K562 (cell line): ENCODE data around the gene COQ3. TPM values are rescaled to one million over a fixed set of nuclear protein-coding genes. Genes with fewer than 3 reads are reported as not detected.

Experiments
- ATAC-seq: fragments of 200-7000 bp; cut with Tn5 transposase; 3 replicates; pipeline ENCODE4 v1.9.1; 2020; ENCODE audit warnings: moderate library complexity
- BruUV-seq: library from RNA; stranded (reverse); fragments of 400-500 nt; replicated peaks from 2 replicates; lab custom pipeline; 2021; lab: Mats Ljungman, UMichigan
- CTCF ChIA-PET: fragments of 300-600 bp; formaldehyde crosslinking; extraction: SDS; loops from one replicate; lab custom pipeline; 2021; ENCODE audit warnings: low intra/inter-chr PET ratio; lab: Yijun Ruan, JAX
- POLR2A ChIA-PET: fragments of 300-600, 350-650 bp; sonication (Branson Sonifier 250); formaldehyde crosslinking; extraction: SDS; loops from one replicate; lab custom pipeline; 2021; ENCODE audit warnings: antibody characterized with exemption, inconsistent platforms; lab: Yijun Ruan, JAX
- DNase-seq, 4 experiments: peaks; one replicate each; pipeline versions ENCODE4 v3.0.0 to v3.0.0-alpha.2; 2011 to 2018; ENCODE audit warnings: low spot score in 3 of 4, mixed read lengths in 3 of 4; ENCODE audit errors: extremely low read depth in 1 of 4
- FAIRE-seq: peaks from 2 replicates; lab custom pipeline; 2011; peaks lifted over from hg19 to GRCh38; lab: Jason Lieb, UNC
- H2AFZ ChIP-seq: 2 replicates; pipeline ENCODE4 v1.6.0; 2011; ENCODE audit warnings: low read depth, low read length, control low read depth, inconsistent platforms
- H3K27ac ChIP-seq: fragments of 200-600 bp; 3 replicates; pipeline ENCODE4 v1.8.0; 2011; ENCODE audit warnings: low read depth, mild to moderate bottlenecking, control low read depth, inconsistent platforms, low read length, moderate library complexity, mixed read lengths; ENCODE audit errors: extremely low read depth
- H3K27me3 ChIP-seq, 2 experiments: fragments of 300-600 bp in 1 of 2; 2 replicates in 1 of 2; 3 replicates in 1 of 2; pipeline versions ENCODE4 v1.6.0 to v1.8.0; 2011; ENCODE audit warnings: inconsistent platforms in 2 of 2, low read length in 2 of 2, mild to moderate bottlenecking in 1 of 2, mixed read lengths in 1 of 2, moderate library complexity in 1 of 2; ENCODE audit not compliant: control insufficient read depth in 2 of 2, insufficient read depth in 2 of 2
- H3K36me3 ChIP-seq: fragments of 300-600 bp; 3 replicates; pipeline ENCODE4 v1.8.0; 2011; ENCODE audit warnings: mild to moderate bottlenecking, low read length, inconsistent platforms; ENCODE audit not compliant: control insufficient read depth, insufficient read depth
- H3K4me1 ChIP-seq, 2 experiments: fragments of 200-600 bp in 1 of 2; replicated peaks in 1 of 2; 2 replicates in 1 of 2; 3 replicates in 1 of 2; pipeline versions ENCODE4 v1.5.1 to v1.8.0; 2011; ENCODE audit warnings: inconsistent platforms in 2 of 2, low read length in 2 of 2, mild to moderate bottlenecking in 1 of 2, mixed read lengths in 1 of 2, moderate library complexity in 1 of 2; ENCODE audit not compliant: control insufficient read depth in 2 of 2, insufficient read depth in 2 of 2
- H3K4me2 ChIP-seq: 2 replicates; pipeline ENCODE4 v1.6.1; 2011; ENCODE audit warnings: low read length, control low read depth, inconsistent platforms, mixed read lengths; ENCODE audit not compliant: insufficient read depth
- H3K4me3 ChIP-seq: fragments of 200-600 bp; sonication (generic), shearing (Covaris generic); 2 replicates; pipeline ENCODE4 v1.5.1; 2016; ENCODE audit warnings: control low read depth, inconsistent platforms
- H3K79me2 ChIP-seq: fragments of 200-600 bp; 3 replicates; pipeline ENCODE4 v1.8.0; 2011; ENCODE audit warnings: low read length, inconsistent platforms; ENCODE audit not compliant: control insufficient read depth, insufficient read depth
- H3K9ac ChIP-seq, 2 experiments: 2 replicates each; pipeline versions ENCODE4 v1.6.0 to v1.6.1; 2011; ENCODE audit warnings: low read depth in 2 of 2, low read length in 2 of 2, control low read depth in 1 of 2, inconsistent platforms in 1 of 2, mild to moderate bottlenecking in 1 of 2, mixed read lengths in 1 of 2; ENCODE audit not compliant: insufficient read depth in 1 of 2
- H3K9me1 ChIP-seq: one replicate; pipeline ENCODE4 v1.6.0; 2011; ENCODE audit warnings: inconsistent platforms, mild to moderate bottlenecking, low read length, moderate library complexity; ENCODE audit not compliant: control insufficient read depth, insufficient read depth
- H3K9me3 ChIP-seq: replicated peaks from 2 replicates; pipeline ENCODE4 v1.5.1; 2011; ENCODE audit warnings: low read depth, low read length, inconsistent platforms; ENCODE audit not compliant: control insufficient read depth, insufficient read depth
- H4K20me1 ChIP-seq: replicated peaks from 2 replicates; pipeline ENCODE4 v1.6.1; 2011; ENCODE audit warnings: low read length, inconsistent platforms, mixed read lengths; ENCODE audit not compliant: control insufficient read depth, insufficient read depth
- CC2D1A ChIP-seq: fragments of 450-650 bp; IDR thresholded peaks from 2 replicates; pipeline ENCODE4 v1.6.1; 2017; ENCODE audit warnings: mild to moderate bottlenecking
- CHCHD3 ChIP-seq: fragments of 250-450 bp; sonication (Bioruptor Pico); IDR thresholded peaks from 2 replicates; pipeline ENCODE4 v2.1.2; 2022; ENCODE audit warnings: mild to moderate bottlenecking
- ELF2 ChIP-seq: fragments of 250-450 bp; sonication (Bioruptor Pico); IDR thresholded peaks from 2 replicates; pipeline ENCODE4 v1.5.0; 2021; ENCODE audit warnings: mild to moderate bottlenecking
- NONO ChIP-seq, 2 experiments: fragments of 200-400 bp in 1 of 2; fragments of 450-650 bp in 1 of 2; formaldehyde crosslinking in 1 of 2; IDR thresholded peaks; 2 replicates each; pipeline ENCODE4 v1.6.1; 2017; ENCODE audit warnings: low read depth in 2 of 2, mild to moderate bottlenecking in 2 of 2, moderate library complexity in 2 of 2, low read length in 1 of 2
- TAF15 ChIP-seq: fragments of 200-400 bp; formaldehyde crosslinking; IDR thresholded peaks from 2 replicates; pipeline ENCODE4 v1.6.1; 2017; ENCODE audit warnings: mild to moderate bottlenecking, low read depth, low read length, moderate library complexity
- ZNF282 ChIP-seq: sonication (generic); formaldehyde crosslinking; IDR thresholded peaks from 2 replicates; pipeline ENCODE4 v1.8.1; 2023; ENCODE audit warnings: missing genetic modification reagents
- ZNF785 ChIP-seq: fragments of 250-450 bp; sonication (Bioruptor Pico); IDR thresholded peaks from 2 replicates; pipeline ENCODE4 v1.4.0; 2020; ENCODE audit warnings: mild to moderate bottlenecking
- WGBS: fragments of 100-300 bp; shearing (Covaris generic); methylation state at CpG from one replicate; pipeline ENCODE4 v1.1.6; 2016; ENCODE audit warnings: low coverage, mixed read lengths; ENCODE audit not compliant: insufficient coverage; ENCODE audit errors: missing lambda C conversion rate; 5-methylcytosine and 5-hydroxymethylcytosine counted together
- in situ Hi-C: fragments of 300-500 bp; cut with MboI; formaldehyde crosslinking; loops from 4 replicates; pipeline ENCODE4 v1.15.0; 2018; ENCODE audit warnings: inconsistent platforms, mixed read lengths
- intact Hi-C: fragments of 100-400 bp; cut with micrococcal nuclease; formaldehyde crosslinking; loops from 2 replicates; pipeline ENCODE4 v1.14.2; 2022
- polyA plus RNA-seq, 8 experiments: library from polyadenylated mRNA; depleted of rRNA in 4 of 8; stranded (reverse) in 5 of 8; unstranded in 3 of 8; fragments of >200 nt; fragmentation: Nextera tagmentation in 2 of 8; fragmentation: Illumina TruSeq in 1 of 8; extraction: Ambion mirVana in 2 of 8; extraction: Trizol in 1 of 8; gene quantifications; 2 replicates each; pipeline versions ENCODE4 v1.2.1 to v1.2.3, GENCODE V29; 2011 to 2014; ENCODE audit warnings: inconsistent platforms in 1 of 8, missing spikeins in 1 of 8
- total RNA-seq, 7 experiments: library from RNA; depleted of rRNA in 6 of 7; stranded (reverse); fragments of >200 nt in 6 of 7; fragmentation: Illumina TruSeq in 2 of 7; extraction: Trizol in 2 of 7; gene quantifications; 2 replicates each; pipeline versions ENCODE4 v1.2.1 to v1.2.3, GENCODE V29; 2011 to 2021; ENCODE audit warnings: low replicate concordance in 1 of 7
- TF ChIP-seq, protein P1 (sequence below): sonication (generic); formaldehyde crosslinking; IDR thresholded peaks from 2 replicates; pipeline ENCODE4 v1.8.0; 2022; ENCODE audit warnings: mild to moderate bottlenecking, missing genetic modification reagents
- TF ChIP-seq, protein P2 (sequence below), 2 experiments: IDR thresholded peaks; 2 replicates each; pipeline ENCODE4 v1.6.1; 2012; ENCODE audit warnings: improper control_type of control experiment in 2 of 2, low read depth in 2 of 2, low read length in 2 of 2, borderline replicate concordance in 1 of 2
- TF ChIP-seq, protein P3 (sequence below): sonication (generic); formaldehyde crosslinking; IDR thresholded peaks from 2 replicates; pipeline ENCODE4 v1.8.1; 2022; ENCODE audit warnings: missing genetic modification reagents

The COQ3 gene
- total and polyA plus RNA-seq, 9 of the 15 experiments (the other 6 are each of a cell fraction or from before 2014, with no cell fraction given): 16.9 to 137 (median 33.9) TPM

DNA sequence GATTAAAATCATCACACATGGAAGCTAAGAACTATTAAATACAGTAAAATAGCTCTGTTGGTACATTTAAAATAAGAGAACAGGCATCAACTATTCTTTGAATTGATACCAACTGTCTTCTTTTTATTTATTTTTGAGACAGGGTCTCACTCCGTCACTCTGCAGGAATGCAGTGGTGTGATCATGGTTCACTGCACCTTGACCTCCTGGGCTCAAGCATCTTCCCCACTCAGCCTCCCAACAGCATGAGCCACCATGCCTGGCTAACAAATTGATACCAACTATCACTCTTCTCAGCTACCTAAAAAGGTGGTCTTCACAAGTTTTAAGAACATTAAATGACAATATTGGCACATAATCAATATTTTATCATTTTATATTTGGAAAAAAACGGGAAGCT is 38.9 kb upstream of the COQ3 start:
- DNase-seq (no peak), ATAC-seq (no peak), FAIRE-seq (no peak)
- Histone ChIP-seq H3K9ac (no peak overlapping the region), H3K4me2 (no peak overlapping the region), H3K36me3 (peaks cover 10% of the 10 kb centered on the region; the same call in 1 of the 3 replicates), H3K79me2 (no peaks in the 10 kb centered on the region), H3K27me3 (no peaks in the 10 kb centered on the region), H3K9me3 (no peaks in the 10 kb centered on the region), H3K9me1 (no peaks in the 10 kb centered on the region), H3K4me1 (no peaks in the 10 kb centered on the region), H3K27ac (no peak overlapping the region), H3K4me3 (no peak overlapping the region), H4K20me1 (no peaks in the 10 kb centered on the region), H2AFZ (no peak overlapping the region)
- BruUV-seq: no TSS peak
- ChIA-PET CTCF (no interaction called here), POLR2A (interaction anchor here (0.8 kb wide), 2 partner anchors 8 to 72 kb away, joined by 3 to 4 read pairs; partner anchors contain the start of gene PNISR)
- 79% methylated on average over 2 of the region's 2 CpGs for WGBS
- in situ Hi-C loops: no loop called here
- intact Hi-C loops: no loop called here
- TF ChIP-seq CC2D1A: no peak
- no peak for TF ChIP-seq NONO (IDR thresholded peaks at IDR 0.05; ENCODE audit: low read depth in 2 of 2, low read length in 1 of 2)
- no peak for TF ChIP-seq TAF15
- TF ChIP-seq, protein P1, sequence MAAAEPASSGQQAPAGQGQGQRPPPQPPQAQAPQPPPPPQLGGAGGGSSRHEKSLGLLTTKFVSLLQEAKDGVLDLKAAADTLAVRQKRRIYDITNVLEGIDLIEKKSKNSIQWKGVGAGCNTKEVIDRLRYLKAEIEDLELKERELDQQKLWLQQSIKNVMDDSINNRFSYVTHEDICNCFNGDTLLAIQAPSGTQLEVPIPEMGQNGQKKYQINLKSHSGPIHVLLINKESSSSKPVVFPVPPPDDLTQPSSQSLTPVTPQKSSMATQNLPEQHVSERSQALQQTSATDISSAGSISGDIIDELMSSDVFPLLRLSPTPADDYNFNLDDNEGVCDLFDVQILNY (CRISPR knock-in tag): no peak
- no peak for TF ChIP-seq ZNF282 (CRISPR knock-in tag)
- TF ChIP-seq, protein P2, sequence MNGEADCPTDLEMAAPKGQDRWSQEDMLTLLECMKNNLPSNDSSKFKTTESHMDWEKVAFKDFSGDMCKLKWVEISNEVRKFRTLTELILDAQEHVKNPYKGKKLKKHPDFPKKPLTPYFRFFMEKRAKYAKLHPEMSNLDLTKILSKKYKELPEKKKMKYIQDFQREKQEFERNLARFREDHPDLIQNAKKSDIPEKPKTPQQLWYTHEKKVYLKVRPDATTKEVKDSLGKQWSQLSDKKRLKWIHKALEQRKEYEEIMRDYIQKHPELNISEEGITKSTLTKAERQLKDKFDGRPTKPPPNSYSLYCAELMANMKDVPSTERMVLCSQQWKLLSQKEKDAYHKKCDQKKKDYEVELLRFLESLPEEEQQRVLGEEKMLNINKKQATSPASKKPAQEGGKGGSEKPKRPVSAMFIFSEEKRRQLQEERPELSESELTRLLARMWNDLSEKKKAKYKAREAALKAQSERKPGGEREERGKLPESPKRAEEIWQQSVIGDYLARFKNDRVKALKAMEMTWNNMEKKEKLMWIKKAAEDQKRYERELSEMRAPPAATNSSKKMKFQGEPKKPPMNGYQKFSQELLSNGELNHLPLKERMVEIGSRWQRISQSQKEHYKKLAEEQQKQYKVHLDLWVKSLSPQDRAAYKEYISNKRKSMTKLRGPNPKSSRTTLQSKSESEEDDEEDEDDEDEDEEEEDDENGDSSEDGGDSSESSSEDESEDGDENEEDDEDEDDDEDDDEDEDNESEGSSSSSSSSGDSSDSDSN (IDR thresholded peaks at IDR 0.05; ENCODE audit: borderline replicate concordance in 1 of 2, low read depth in 2 of 2, low read length in 2 of 2): no peak
- TF ChIP-seq CHCHD3 (CRISPR knock-in tag): no peak
- TF ChIP-seq, protein P3, sequence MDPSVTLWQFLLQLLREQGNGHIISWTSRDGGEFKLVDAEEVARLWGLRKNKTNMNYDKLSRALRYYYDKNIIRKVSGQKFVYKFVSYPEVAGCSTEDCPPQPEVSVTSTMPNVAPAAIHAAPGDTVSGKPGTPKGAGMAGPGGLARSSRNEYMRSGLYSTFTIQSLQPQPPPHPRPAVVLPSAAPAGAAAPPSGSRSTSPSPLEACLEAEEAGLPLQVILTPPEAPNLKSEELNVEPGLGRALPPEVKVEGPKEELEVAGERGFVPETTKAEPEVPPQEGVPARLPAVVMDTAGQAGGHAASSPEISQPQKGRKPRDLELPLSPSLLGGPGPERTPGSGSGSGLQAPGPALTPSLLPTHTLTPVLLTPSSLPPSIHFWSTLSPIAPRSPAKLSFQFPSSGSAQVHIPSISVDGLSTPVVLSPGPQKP: no peak
- TF ChIP-seq ZNF785 (CRISPR knock-in tag): no peak
- no peak for TF ChIP-seq ELF2 (CRISPR knock-in tag)
